Measurements from ENCODE around the gene ABCA6.

- TF ChIP-seq EZH2phosphoT487 (IDR thresholded peaks at IDR 0.05; ENCODE audit: low read depth) (no peak), CTCF (IDR thresholded peaks at IDR 0.05; ENCODE audit: low read depth, low read length) (no peak)
Observed at GRCh38 chr17:69164206-69164605, 22.5 kb upstream of the ABCA6 start.
